ENCODE measurements around the gene SLX4IP.
"Not testable (repeated sequence)": the region's sequence is repeated elsewhere in the genome, so short reads cannot be mapped to it uniquely, and the experiment has no call there.

The SLX4IP gene

DNA sequence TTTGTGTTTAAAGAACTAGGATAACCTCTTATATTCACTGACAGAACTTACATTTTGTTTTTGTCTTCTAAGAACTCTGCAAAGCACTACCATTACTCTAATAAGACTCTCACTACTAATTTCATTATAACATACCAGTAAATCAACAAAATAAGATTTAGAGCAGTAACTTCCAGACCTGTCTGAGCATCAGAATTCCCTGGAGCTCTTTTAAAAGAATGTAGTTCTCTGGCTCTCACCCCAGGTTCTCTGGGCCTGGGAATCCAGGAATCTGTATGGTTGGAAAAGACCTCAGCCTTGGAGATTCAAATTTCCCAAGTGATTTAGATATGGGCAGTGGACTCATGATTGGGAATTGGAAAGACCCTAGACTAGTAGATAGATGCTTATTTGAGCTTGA, 149.3 kb downstream of the SLX4IP start:
- TF ChIP-seq, protein P1, sequence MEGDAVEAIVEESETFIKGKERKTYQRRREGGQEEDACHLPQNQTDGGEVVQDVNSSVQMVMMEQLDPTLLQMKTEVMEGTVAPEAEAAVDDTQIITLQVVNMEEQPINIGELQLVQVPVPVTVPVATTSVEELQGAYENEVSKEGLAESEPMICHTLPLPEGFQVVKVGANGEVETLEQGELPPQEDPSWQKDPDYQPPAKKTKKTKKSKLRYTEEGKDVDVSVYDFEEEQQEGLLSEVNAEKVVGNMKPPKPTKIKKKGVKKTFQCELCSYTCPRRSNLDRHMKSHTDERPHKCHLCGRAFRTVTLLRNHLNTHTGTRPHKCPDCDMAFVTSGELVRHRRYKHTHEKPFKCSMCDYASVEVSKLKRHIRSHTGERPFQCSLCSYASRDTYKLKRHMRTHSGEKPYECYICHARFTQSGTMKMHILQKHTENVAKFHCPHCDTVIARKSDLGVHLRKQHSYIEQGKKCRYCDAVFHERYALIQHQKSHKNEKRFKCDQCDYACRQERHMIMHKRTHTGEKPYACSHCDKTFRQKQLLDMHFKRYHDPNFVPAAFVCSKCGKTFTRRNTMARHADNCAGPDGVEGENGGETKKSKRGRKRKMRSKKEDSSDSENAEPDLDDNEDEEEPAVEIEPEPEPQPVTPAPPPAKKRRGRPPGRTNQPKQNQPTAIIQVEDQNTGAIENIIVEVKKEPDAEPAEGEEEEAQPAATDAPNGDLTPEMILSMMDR (IDR thresholded peaks at IDR 0.05), result no peak
- Histone ChIP-seq H3K79me2 (no peaks in the 10 kb centered on the region), H3K27ac (peak overlapping the region; percentile 37)

DNA sequence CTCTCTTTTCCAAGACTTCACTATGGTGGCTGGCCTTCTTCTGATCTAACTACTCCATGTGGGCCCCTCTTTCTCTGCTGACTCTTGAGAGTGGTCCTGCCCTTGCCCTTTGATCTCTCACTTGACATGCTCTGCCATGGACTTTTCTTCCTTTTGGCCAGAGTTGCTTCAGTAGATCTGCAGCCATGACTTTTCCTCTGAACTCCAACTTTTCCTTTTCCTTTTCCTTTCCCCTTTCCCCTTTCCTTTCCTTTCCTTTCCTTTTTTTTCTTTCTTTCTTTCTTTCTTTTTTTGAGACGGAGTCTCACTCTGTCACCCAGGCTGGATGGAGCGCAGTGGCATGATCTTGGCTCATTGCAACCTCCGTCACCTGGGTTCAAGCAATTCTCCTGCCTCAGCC, 150.2 kb downstream of the SLX4IP start:
- H3K4me1 ChIP-seq, result peaks cover 31% of the 10 kb centered on the region
- TF ChIP-seq, protein P1 (IDR thresholded peaks at IDR 0.05), result no peak
- no peaks in the 10 kb centered on the region for H3K79me2 ChIP-seq
- H3K27ac ChIP-seq, result peak overlapping the region; percentile 16
- no peak overlapping the region for H3K9ac ChIP-seq
- peak overlapping the region; percentile 35 for H2AFZ ChIP-seq
- H3K4me3 ChIP-seq (ENCODE audit: low read depth, low read length), result no peak overlapping the region
- H3K4me2 ChIP-seq (ENCODE audit: low read length), result no peak overlapping the region
- H3K36me3 ChIP-seq (ENCODE audit: control insufficient read depth, insufficient read depth, low read length), result no peaks in the 10 kb centered on the region
- H3K9me3 ChIP-seq (ENCODE audit: control insufficient read depth, low read length), result no peaks in the 10 kb centered on the region
- no peaks in the 10 kb centered on the region for H3K27me3 ChIP-seq (ENCODE audit: control insufficient read depth, insufficient read depth, low read length)

More for the DNA sequence above, 149.3 kb downstream of the SLX4IP start:
- Histone ChIP-seq H3K9ac (no peak overlapping the region), H3K9me3 (ENCODE audit: control insufficient read depth, low read length) (no peaks in the 10 kb centered on the region), H3K36me3 (ENCODE audit: control insufficient read depth, insufficient read depth, low read length) (no peaks in the 10 kb centered on the region), H3K4me2 (ENCODE audit: low read length) (no peak overlapping the region), H3K4me3 (ENCODE audit: low read depth, low read length) (no peak overlapping the region), H2AFZ (peak overlapping the region; percentile 3), H3K27me3 (ENCODE audit: control insufficient read depth, insufficient read depth, low read length) (no peaks in the 10 kb centered on the region), H3K4me1 (peaks cover 31% of the 10 kb centered on the region)

DNA sequence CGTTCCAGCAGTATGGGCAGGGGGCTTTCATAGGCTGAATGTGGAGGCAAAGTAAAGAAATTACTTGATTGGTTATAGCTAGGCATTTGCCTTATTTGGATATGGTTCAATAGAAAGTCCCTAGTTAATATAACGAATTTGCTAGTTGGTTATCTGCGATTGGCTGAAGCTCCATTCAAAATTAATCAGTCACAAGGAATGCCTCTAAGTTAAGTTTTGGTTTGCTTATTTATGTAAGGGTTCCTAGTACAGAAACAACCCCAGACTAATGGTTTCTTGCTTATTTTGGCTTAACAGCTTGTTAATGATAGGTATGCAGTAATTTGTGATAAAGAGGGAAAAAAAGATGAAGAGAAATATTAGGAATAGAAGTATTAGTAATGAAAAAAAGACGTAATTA, 151.2 kb downstream of the SLX4IP start:
- TF ChIP-seq, protein P1 (IDR thresholded peaks at IDR 0.05), result no peak
- peaks cover 38% of the 10 kb centered on the region for H3K4me1 ChIP-seq
- H3K9ac ChIP-seq, result no peak overlapping the region
- H3K36me3 ChIP-seq (ENCODE audit: control insufficient read depth, insufficient read depth, low read length), result no peaks in the 10 kb centered on the region
- H3K4me3 ChIP-seq (ENCODE audit: low read depth, low read length), result no peak overlapping the region
- no peaks in the 10 kb centered on the region for H3K79me2 ChIP-seq
- no peak overlapping the region for H3K27ac ChIP-seq
- no peaks in the 10 kb centered on the region for H3K27me3 ChIP-seq (ENCODE audit: control insufficient read depth, insufficient read depth, low read length)
- no peak overlapping the region for H2AFZ ChIP-seq
- no peak overlapping the region for H3K4me2 ChIP-seq (ENCODE audit: low read length)
- no peaks in the 10 kb centered on the region for H3K9me3 ChIP-seq (ENCODE audit: control insufficient read depth, low read length)

DNA sequence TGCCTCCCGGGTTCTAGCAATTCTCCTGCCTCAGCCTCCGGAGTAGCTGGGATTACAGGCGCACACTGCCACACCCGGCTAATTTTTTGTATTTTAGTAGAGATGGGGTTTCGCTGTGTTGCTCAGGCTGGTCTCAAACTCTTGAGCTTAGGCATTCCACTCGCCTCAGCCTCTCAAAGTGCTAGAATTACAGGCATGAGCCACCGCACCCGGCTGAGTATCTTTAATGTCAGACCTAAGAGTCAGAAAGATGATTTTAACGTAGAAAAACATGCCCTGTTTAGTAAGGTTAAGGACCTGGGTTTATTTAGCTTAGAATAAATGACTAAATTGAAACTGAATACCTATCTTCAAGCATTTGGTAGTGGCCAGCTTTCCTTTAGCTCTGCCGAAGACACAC, 155.3 kb downstream of the SLX4IP start:
- H3K27ac ChIP-seq, result peak overlapping the region; percentile 70
- peak overlapping the region; percentile 36 for H2AFZ ChIP-seq
- not testable (repeated sequence) for H3K27me3 ChIP-seq (ENCODE audit: control insufficient read depth, insufficient read depth, low read length); H3K9me3 ChIP-seq (ENCODE audit: control insufficient read depth, low read length); H3K36me3 ChIP-seq (ENCODE audit: control insufficient read depth, insufficient read depth, low read length); H3K4me2 ChIP-seq (ENCODE audit: low read length); H3K4me3 ChIP-seq (ENCODE audit: low read depth, low read length); H3K9ac ChIP-seq; H3K79me2 ChIP-seq
- H3K4me1 ChIP-seq, result peaks cover 25% of the 10 kb centered on the region

DNA sequence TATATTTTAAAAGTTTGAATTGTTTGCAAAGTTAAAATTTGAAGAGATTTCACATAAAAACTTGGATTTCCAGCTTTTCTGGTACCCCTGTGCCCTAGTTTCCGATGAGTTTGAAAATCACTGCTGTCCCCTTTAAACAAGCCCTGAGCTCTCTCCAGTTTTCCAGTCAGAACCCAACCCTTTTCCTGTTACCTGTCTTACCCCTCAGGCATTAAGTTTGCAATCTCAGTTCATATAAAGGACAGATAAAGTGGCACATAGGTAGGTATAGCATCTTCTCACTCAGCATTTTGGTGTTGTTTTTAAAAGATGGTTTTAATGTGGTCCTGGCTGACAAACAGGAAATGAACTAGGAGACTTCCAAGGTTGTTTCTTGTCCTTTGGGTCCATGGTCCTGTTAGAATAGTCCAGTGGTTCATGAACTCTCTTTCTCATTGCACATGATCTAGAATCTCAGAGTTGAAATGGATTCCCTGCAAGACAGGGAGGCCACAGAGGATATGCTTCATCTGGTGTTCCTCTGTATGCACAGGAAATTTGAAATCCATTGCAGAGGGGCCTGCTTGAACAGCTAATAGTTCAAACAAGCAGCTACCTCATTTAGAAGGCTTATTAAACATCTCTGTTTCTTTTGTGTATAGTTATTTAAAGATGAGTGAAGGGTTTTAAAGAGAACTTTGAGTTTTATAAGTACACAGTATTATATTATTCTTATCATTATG, 156.0 kb downstream of the SLX4IP start:
- no peak overlapping the region for H3K4me3 ChIP-seq (ENCODE audit: low read depth, low read length)
- peak overlapping the region; percentile 70 for H3K27ac ChIP-seq

More for the DNA sequence above, 156.0 kb downstream of the SLX4IP start:
- H3K36me3 ChIP-seq (ENCODE audit: control insufficient read depth, insufficient read depth, low read length), result no peaks in the 10 kb centered on the region
- H3K9ac ChIP-seq, result no peak overlapping the region
- no peak overlapping the region for H3K4me2 ChIP-seq (ENCODE audit: low read length)
- H3K4me1 ChIP-seq, result peaks cover 30% of the 10 kb centered on the region
- H3K27me3 ChIP-seq (ENCODE audit: control insufficient read depth, insufficient read depth, low read length), result no peaks in the 10 kb centered on the region
- H3K9me3 ChIP-seq (ENCODE audit: control insufficient read depth, low read length), result no peaks in the 10 kb centered on the region
- H2AFZ ChIP-seq, result peak overlapping the region; percentile 36
- peaks cover 4% of the 10 kb centered on the region for H3K79me2 ChIP-seq
- TF ChIP-seq, protein P1 (IDR thresholded peaks at IDR 0.05), result no peak
